GM19467 (cell line): Measurements from ENCODE around the gene SLC4A8.
"Not testable (repeated sequence)": the region's sequence is repeated elsewhere in the genome, so short reads cannot be mapped to it uniquely, and the experiment has no call there.

ENCODE experiments used
- ATAC-seq: cut with Tn5 transposase; IDR thresholded peaks from one replicate; pipeline ENCODE4 v1.9.1; 2021; ENCODE audit warnings: mild to moderate bottlenecking, moderate library complexity; ENCODE audit not compliant: unreplicated experiment

The SLC4A8 gene

GRCh38 chr12:51428256-51428655 lies 3.6 kb downstream of the SLC4A8 start:
- no peak for ATAC-seq

- no peak for ATAC-seq
Observed at GRCh38 chr12:51429700-51430099, 5.1 kb downstream of the SLC4A8 start.

- no peak for ATAC-seq
Observed at GRCh38 chr12:51430196-51430895, 5.7 kb downstream of the SLC4A8 start.

- no peak for ATAC-seq
Observed at GRCh38 chr12:51432921-51433320, 8.3 kb downstream of the SLC4A8 start.

DNA sequence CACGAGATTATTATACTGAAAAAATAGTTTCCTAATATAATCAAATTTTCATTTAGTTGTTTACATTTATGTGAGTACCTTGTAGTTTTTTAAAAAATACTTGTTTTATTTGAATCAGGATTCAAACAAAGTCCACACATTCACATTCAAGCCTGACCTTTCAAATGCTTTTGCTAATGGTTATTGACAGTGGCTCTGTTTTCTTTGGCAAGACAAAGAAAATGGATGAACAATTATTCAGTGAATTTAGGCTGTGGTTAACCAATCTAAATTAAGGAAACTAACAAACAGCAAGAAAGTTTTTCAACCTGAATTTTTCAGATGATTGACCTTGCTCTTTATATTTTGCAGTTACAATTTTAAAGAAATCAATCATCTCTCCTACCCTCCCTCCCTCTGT lies 9.7 kb downstream of the SLC4A8 start:
- no peak for ATAC-seq

- no peak for ATAC-seq
Observed at GRCh38 chr12:51437431-51437830, 12.8 kb downstream of the SLC4A8 start.

DNA sequence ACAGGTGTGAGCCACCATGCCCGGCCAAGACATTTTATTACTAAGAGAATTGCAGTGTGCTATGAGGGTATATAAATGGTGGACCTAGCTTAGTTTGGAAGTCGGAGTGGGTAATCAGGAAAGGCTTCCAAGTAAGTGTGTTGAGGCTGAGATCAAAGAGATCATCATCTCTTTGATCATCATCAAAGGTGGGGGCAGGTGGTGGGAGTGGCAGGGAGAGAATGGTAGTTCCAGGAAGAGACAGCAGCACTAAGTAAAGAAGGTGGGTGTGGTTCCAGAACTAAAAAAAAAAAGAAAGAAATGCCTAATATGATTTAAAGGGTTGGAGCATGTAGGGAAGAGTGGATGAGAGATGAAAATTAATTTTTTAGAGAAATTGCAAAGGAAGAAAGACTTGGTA lies 14.7 kb downstream of the SLC4A8 start:
- ATAC-seq = no peak

DNA sequence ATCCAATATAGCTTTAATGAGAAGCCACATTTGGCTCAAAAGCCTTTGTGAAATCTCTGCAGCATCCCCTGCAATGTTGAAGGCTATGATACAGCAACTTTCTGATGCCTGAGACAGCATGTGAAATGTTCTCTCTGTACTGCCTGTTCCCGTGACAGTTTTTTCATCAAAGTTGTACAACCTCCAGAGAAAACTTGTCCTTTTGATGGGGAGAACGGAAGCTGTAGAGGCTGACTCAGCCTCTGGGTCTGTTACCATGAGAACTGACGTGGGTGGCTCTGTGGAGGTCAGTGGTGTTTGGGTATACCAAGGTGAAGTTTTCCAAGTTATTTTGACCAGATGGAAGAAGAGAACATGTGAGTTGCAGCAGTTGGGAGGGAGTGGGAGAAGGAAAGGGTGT lies 17.0 kb downstream of the SLC4A8 start:
- ATAC-seq = no peak

- no peak for ATAC-seq
Observed at GRCh38 chr12:51442324-51442723, 17.7 kb downstream of the SLC4A8 start.

DNA sequence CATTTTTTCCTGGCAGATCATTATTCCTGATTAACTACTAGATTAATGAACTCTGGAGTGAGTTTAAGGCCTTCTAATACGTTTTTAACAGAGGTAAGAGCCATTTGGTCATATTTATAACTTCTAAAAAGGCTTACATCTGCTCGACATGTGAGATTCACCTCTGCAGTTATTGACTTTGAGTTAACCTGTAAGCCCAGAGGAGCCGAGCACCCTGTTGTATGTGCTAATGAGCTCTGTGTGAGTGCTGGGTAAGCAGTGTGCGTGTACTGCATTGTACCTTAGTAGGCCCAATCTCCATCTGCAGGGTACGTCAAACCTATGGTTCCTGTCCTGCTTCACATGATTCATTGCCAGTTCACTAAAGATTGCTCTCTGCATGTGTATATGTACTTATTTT lies 18.9 kb downstream of the SLC4A8 start:
- no peak for ATAC-seq

GRCh38 chr12:51448618-51449256 lies 24.1 kb downstream of the SLC4A8 start:
- no peak for ATAC-seq

- ATAC-seq = no peak
Observed at GRCh38 chr12:51449580-51450246, 25.1 kb downstream of the SLC4A8 start.

- ATAC-seq = no peak
Observed at GRCh38 chr12:51450333-51450732, 25.7 kb downstream of the SLC4A8 start.

- ATAC-seq = no peak
Observed at GRCh38 chr12:51450806-51451205, 26.2 kb downstream of the SLC4A8 start.

DNA sequence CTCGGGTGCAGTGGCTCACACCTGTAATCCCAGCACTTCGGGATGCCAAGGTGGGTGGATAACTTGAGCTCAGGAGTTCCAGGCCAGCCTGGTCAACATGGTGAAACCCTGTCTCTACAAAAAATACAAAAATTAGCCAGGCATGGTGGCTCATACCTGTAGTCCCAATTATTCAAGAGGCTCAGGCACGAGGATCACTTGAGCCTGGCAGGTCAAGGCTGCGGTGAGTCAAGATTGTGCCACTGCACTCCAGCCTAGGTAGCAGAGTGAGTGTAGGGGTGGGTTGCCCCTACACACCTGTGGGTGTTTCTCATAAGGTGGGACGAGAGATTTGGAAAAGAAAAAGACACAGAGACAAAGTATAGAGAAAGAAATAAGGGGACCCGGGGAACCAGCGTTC lies 29.4 kb downstream of the SLC4A8 start:
- not testable (repeated sequence) for ATAC-seq

DNA sequence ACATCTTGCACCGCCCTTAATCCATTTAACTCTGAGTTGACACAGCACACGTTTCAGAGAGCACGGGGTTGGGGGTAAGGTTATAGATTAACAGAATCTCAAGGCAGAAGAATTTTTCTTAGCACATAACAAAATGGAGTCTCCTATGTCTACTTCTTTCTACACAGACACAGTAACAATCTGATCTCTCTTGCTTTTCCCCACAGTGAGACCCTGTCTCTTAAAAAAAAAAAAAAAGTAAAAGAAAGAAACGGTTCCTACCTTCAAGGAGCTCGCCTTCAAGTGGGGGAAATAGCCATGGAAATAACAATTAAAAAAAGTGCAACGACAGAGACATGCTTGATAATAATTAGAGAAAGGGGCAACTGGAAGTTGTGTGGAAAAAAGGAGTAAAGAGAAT lies 30.4 kb downstream of the SLC4A8 start:
- ATAC-seq = not testable (repeated sequence)

GRCh38 chr12:51458635-51459034 lies 34.0 kb downstream of the SLC4A8 start:
- no peak for ATAC-seq

DNA sequence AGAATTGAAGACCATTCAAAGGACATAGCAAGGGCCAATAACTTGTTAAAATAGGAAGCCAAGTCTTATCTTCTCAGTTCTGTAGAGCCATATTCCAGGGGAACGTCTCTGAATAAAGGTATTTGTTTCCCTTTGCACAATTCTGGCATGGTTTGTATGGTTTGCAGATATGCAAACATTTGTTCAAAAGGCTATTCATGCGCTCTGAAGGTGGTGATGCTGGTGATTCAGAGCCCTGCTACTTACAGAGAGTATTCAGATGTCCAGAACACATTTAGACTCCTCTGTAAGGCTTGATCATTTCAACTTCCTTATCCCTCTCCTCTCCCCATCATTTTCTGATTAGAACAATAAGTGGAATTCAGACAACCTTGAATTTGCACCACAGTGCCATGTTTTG lies 35.9 kb downstream of the SLC4A8 start:
- no peak for ATAC-seq

- ATAC-seq = no peak
Observed at GRCh38 chr12:51465491-51465890, 40.9 kb downstream of the SLC4A8 start.

DNA sequence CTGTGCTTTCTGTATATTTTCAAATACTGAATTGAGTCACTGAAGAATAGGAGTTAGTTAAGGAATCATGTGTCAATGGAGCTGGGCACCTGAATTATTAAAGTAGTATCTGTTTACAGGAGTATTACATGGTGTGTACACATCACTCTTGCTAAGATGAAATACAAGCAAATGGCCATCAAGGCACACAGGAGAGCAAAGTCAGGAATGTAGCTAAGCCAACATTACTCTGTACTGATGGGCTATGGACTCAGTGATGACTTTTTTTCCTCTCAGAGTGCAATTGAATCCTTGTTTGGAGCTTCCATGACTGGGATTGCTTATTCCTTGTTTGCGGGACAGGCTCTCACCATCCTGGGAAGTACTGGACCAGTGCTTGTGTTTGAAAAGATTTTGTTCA lies 45.5 kb downstream of the SLC4A8 start:
- no peak for ATAC-seq

DNA sequence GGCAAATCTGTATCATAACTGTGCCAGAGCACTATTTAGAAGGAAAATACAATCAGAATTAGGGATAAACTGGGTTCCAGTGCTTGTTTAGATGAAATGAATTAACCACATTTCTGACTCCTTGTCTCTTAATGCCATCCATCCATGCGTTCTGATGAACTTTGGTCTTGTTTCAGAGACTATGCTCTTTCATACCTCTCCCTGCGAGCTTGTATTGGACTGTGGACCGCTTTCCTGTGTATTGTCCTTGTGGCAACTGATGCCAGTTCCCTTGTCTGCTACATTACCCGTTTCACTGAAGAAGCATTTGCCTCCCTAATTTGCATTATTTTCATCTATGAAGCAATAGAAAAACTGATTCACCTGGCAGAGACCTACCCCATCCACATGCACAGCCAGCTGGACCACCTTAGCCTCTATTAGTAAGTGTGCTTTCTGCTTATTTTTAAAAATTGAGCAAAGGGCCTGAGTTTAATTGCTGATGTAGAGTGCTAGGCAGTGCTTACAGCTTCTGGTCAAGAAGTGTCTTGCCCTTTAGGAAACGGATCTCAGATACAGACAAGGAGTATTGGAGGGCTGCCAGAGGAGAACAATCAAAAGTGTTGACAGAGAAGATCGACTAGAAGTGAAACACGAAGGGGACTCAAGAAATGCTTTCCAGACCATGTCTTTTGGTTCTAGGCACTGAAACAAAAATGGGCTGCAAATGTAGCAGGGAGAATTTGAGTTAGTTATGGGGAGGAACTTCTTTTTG lies 46.7 kb downstream of the SLC4A8 start:
- ATAC-seq = no peak

DNA sequence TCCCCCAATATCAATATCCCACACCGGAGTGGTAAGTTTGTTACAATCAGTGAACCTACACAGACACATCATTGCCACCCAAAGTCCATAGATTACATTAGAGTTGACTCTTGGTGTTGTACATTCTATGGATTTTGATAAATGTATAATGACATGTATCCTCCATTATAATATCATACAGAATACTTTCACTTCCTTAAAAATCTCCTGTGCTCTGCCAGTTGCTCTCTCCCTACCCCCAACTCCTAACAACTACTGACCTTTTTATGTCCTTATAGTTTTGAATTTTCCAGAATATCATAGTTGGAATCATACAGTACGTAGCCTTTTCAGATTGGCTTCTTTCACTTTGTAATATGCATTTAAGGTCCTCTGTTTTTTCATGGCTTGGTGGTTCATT lies 48.4 kb downstream of the SLC4A8 start:
- no peak for ATAC-seq
